Psoas muscle (tissue), 8 donors: ENCODE measurements around the gene P4HTM. TPM values are rescaled to one million over a fixed set of nuclear protein-coding genes. Genes with fewer than 3 reads are reported as not detected.

Source experiments
- ATAC-seq, 4 donors: fragments of 200-7000 bp; cut with Tn5 transposase; one replicate each; pipeline ENCODE4 v1.9.1; 2020; ENCODE audit warnings: moderate library complexity in 3 of 4, mild to moderate bottlenecking in 2 of 4
- DNase-seq, 2 donors: peaks; one replicate each; pipeline ENCODE4 v3.0.0-alpha.2; 2020
- H3K27ac ChIP-seq: fragments of 200-600 bp; one replicate; pipeline ENCODE4 v1.8.0; 2022
- H3K27me3 ChIP-seq, 3 donors: fragments of 200-600 bp in 1 of 3; one replicate each; pipeline versions ENCODE4 v1.6.1 to v1.8.0; 2013 to 2022; ENCODE audit warnings: low read length in 2 of 3, mild to moderate bottlenecking in 2 of 3, moderate library complexity in 1 of 3; ENCODE audit not compliant: insufficient read depth in 3 of 3
- H3K36me3 ChIP-seq, 2 donors: fragments of 200-600 bp in 1 of 2; one replicate each; pipeline versions ENCODE4 v1.6.1 to v1.8.0; 2013 to 2022; ENCODE audit warnings: low read depth in 1 of 2, mild to moderate bottlenecking in 1 of 2, moderate library complexity in 1 of 2; ENCODE audit not compliant: insufficient read depth in 1 of 2
- H3K4me1 ChIP-seq: fragments of 200-600 bp; one replicate; pipeline ENCODE4 v1.8.0; 2022
- H3K4me3 ChIP-seq: fragments of 200-600 bp; one replicate; pipeline ENCODE4 v1.8.0; 2022; ENCODE audit warnings: mild to moderate bottlenecking
- H3K9me3 ChIP-seq: fragments of 200-600 bp; one replicate; pipeline ENCODE4 v1.8.0; 2022
- CTCF ChIP-seq: fragments of 200-600 bp; IDR thresholded peaks from one replicate; pipeline ENCODE4 v1.8.0; 2022; ENCODE audit warnings: antibody characterized with exemption
- WGBS, 3 donors: extraction: QIAGEN DNeasy Blood & Tissue Kit; methylation state at CpG; one replicate each; pipeline versions ENCODE4 v1.1.6 to v1.1.7; 2013; 5-methylcytosine and 5-hydroxymethylcytosine counted together
- intact Hi-C, 2 donors: fragments of 100-400 bp; cut with DNase I; formaldehyde crosslinking; loops; one replicate each; pipeline versions ENCODE4 v1.11.0 to v1.14.2; 2022
- polyA plus RNA-seq, 3 donors: library from polyadenylated mRNA; stranded (reverse); fragments of 200-250 nt; gene quantifications; one replicate each; pipeline ENCODE4 v1.2.3, GENCODE V29; 2013
- total RNA-seq, 4 donors: library from RNA; stranded (reverse); fragmentation: NEBNext Ultra II Directional in 2 of 4; extraction: Animal tissue kit (Norgen Biotek cat#: 25700) in 2 of 4; gene quantifications; one replicate each; pipeline versions ENCODE4 v1.2.1 to v1.2.4, GENCODE V29; 2021 to 2023
- donor health status: healthy with polysubstance abuse.
- donor health status: DM: no; HTN: no; CAD: no; lungs with moderate emphysema.
- donor health status: Bipolar disorder and iron deficiency.
- donor health status: healthy.
- donor health status: DM: yes; HTN: yes; CAD: no.
- donor health status: DM: no; HTN: no; CAD: no.
- donor health status: DM: no; HTN: no; CAD: no.
- donor health status: DM: yes; HTN: yes; CAD: no.

The P4HTM gene
- total and polyA plus RNA-seq, 7 donors, result 4.1 to 17.0 (median 11.1) TPM

GRCh38 chr3:49021213-49021812 lies 31.3 kb downstream of the P4HTM start:
- 0 to 1% (median 0%) methylated on average over 49 to 60 of the region's 60 CpGs for WGBS, 3 donors
- Histone ChIP-seq H3K4me1 (peaks cover 49% of the 10 kb centered on the region), H3K4me3 (peak overlapping the region; percentile 86), H3K27ac (peak overlapping the region; percentile 98), H3K9me3 (no peaks in the 10 kb centered on the region), H3K36me3 (peaks cover 1 to 45% of the 10 kb centered on the region in 2 donors), H3K27me3 (no peaks in the 10 kb centered on the region)
- peak; percentile 100 for DNase-seq
- TF ChIP-seq CTCF, result no peak
- intact Hi-C loops, result no loop called here
- ATAC-seq, result peak; percentile 85 to 89 (median 88)

GRCh38 chr3:49021813-49022687 lies 32.0 kb downstream of the P4HTM start, which contains the start of gene NDUFAF3:
TSS of gene NDUFAF3 (plus strand) at chr3:49022121. CDS start at chr3:49022145, 24 bp downstream.
- ATAC-seq (peak; percentile 87 to 90 (median 87)), DNase-seq (peak; percentile 96 to 98)
- intact Hi-C loops, result no loop called here
- Histone ChIP-seq H3K9me3 (no peaks in the 10 kb centered on the region), H3K27ac (peak within 1 kb of the TSS; percentile 98), H3K36me3 (peaks cover 5 to 45% of the 10 kb centered on the region in 2 donors), H3K4me3 (peak within 1 kb of the TSS; percentile 86), H3K4me1 (peaks cover 51% of the 10 kb centered on the region), H3K27me3 (no peaks in the 10 kb centered on the region)
- TF ChIP-seq CTCF, result peak; percentile 94
- WGBS, 3 donors, result 0 to 1% (median 0%) methylated on average over 61 to 83 of the region's 83 CpGs

- intact Hi-C loops, result no loop called here
- H3K9me3 ChIP-seq, result no peaks in the 10 kb centered on the region
- TF ChIP-seq CTCF, result no peak
- DNase-seq, result peak in 1 of 2 donors; percentile 53
- ATAC-seq, result no peak
- 17 to 21% (median 17%) methylated on average over 12 of the region's 12 CpGs for WGBS, 3 donors
- H3K27me3 ChIP-seq, result no peaks in the 10 kb centered on the region
- peak overlapping the region; percentile 98 for H3K27ac ChIP-seq
- H3K4me3 ChIP-seq, result peak overlapping the region; percentile 86
- peaks cover 5 to 50% of the 10 kb centered on the region in 2 donors for H3K36me3 ChIP-seq
- H3K4me1 ChIP-seq, result peaks cover 51% of the 10 kb centered on the region
Observed at GRCh38 chr3:49022688-49023171, 32.7 kb downstream of the P4HTM start.

GRCh38 chr3:49023775-49024174 lies 33.7 kb downstream of the P4HTM start:
- Histone ChIP-seq H3K4me1 (peaks cover 62% of the 10 kb centered on the region), H3K36me3 (peaks cover 5 to 53% of the 10 kb centered on the region in 2 donors), H3K27me3 (no peaks in the 10 kb centered on the region), H3K27ac (no peak overlapping the region), H3K4me3 (no peak overlapping the region), H3K9me3 (no peaks in the 10 kb centered on the region)
- intact Hi-C loops, result no loop called here
- ATAC-seq, result no peak
- no peak for DNase-seq
- TF ChIP-seq CTCF, result no peak
- 77 to 91% (median 84%) methylated on average over 4 of the region's 4 CpGs for WGBS, 3 donors
